Natural killer cell treated with Interleukin-12 subunit alpha and Interleukin-12 subunit beta and Interleukin-15 and Interleukin-18, amount 100 ng/mL, for 72 hours (primary cell): ENCODE measurements around the gene CACNA1I. TPM values are rescaled to one million over a fixed set of nuclear protein-coding genes. Genes with fewer than 3 reads are reported as not detected.
A peak's percentile ranks its signal among the peaks of the same experiment; 100 is the strongest.

Experiments used
- ATAC-seq, 2 donors: fragments of 150-1000 bp; cut with Tn5 transposase in 1 of 2; sonication (Bioruptor Pico), chemical (Tn5 transposase) in 1 of 2; 2 replicates each; pipeline ENCODE4 v1.10.0; 2021
- DNase-seq: peaks from one replicate; pipeline ENCODE4 v3.0.0; 2022; ENCODE audit warnings: low spot score
- H3K27ac Mint-ChIP-seq, 2 donors: 1 replicate in 1 of 2; 2 replicates in 1 of 2; pipeline ENCODE4 v1.8.0; 2022; ENCODE audit warnings: mixed read lengths in 2 of 2, mild to moderate bottlenecking in 1 of 2, moderate library complexity in 1 of 2
- H3K27me3 Mint-ChIP-seq, 2 donors: 1 replicate in 1 of 2; 2 replicates in 1 of 2; pipeline ENCODE4 v1.8.0; 2022; ENCODE audit warnings: mixed read lengths in 2 of 2
- H3K36me3 Mint-ChIP-seq: one replicate; pipeline ENCODE4 v1.8.0; 2022; ENCODE audit warnings: mixed read lengths
- H3K4me1 Mint-ChIP-seq, 2 donors: 1 replicate in 1 of 2; 2 replicates in 1 of 2; pipeline ENCODE4 v1.8.0; 2022; ENCODE audit warnings: low read depth in 2 of 2, mixed read lengths in 2 of 2, mild to moderate bottlenecking in 1 of 2
- H3K4me3 Mint-ChIP-seq: one replicate; pipeline ENCODE4 v1.8.0; 2022; ENCODE audit warnings: mixed read lengths
- H3K9me3 Mint-ChIP-seq: 2 replicates; pipeline ENCODE4 v1.8.0; 2022; ENCODE audit warnings: mixed read lengths
- total RNA-seq, 2 donors: library from RNA; stranded (reverse); gene quantifications; one replicate each; pipeline ENCODE4 v1.2.3, GENCODE V29; 2022

CACNA1I gene
- total RNA-seq, 2 donors from 2014 or later, result 0.17 TPM; not detected in 1

DNA sequence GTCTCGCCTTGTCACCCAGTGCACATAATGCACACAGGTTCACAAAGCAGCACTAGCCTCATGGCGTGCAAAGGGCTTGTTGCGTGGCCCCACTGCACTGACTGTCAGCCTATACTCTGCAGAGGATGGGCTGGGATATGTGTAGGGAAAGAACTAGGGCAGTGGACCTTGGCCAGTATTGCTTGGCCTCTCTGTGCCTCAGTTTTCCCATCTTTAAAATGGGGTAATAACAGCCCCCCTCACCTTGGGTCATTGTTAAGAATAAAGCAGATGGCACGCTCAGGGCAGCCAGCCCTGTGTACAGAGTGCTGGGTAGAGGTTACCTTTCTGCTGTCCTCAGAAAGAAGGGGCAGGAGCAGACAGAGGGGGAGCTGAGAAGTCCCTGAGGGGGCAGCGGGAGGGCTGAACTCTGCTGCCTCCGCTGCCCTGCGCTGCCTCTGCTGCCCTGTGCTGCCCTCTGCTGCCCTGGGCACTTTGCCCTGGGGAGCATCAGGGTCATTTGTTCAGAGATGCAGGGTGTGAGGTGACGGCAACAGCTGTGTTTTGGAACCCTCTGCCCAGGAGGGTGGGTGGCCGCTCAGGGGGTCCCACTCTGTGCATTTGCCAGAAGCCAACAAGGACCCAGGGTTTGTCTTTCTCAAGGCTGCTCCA is 71.2 kb downstream of the CACNA1I start:
- DNase-seq (no peak), ATAC-seq (no peak)
- Mint-ChIP-seq H3K36me3 (no peaks in the 10 kb centered on the region), H3K27ac (no peak overlapping the region), H3K4me1 (peaks cover 0 to 2% of the 10 kb centered on the region in 2 donors), H3K27me3 (peaks cover 0 to 5% of the 10 kb centered on the region in 2 donors), H3K4me3 (no peak overlapping the region), H3K9me3 (no peaks in the 10 kb centered on the region)

DNA sequence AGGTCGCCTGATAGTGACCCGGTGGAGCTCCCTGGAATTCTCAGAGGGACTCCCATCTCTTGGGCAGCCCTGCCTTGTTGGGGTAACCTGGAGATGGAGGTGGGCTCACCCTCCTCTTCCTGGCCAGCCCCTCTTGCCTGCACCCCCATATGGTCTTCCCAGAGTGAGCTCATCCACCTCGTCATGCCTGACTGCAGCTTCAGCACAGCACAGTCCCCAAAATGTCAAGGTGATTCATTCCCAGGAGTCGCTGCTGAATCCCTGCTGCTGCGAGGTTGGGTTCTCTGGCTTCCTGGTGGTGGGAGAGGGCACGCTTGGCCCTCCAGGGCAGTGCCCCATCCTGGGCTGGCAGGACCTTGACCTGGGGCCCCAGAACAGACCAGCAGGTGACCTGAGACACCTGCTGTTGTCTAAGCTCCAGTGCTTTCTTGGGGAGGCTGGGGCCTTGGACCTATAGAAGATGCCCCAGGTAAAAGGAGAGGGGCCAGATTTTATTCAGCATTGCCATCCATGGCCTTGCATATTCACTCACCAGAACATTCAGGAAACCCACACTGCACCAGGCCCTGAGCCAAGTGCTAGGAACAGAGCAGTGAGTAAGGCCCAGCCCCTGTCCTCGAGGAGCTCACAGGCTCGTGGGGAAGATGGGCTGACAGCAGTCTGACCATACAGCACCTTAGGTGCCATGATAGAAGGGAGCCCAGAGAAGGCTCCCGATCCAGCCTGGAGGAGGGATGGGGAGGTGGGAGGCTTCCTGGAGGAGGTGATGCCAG is 72.9 kb downstream of the CACNA1I start:
- H3K27ac Mint-ChIP-seq, result no peak overlapping the region
- H3K36me3 Mint-ChIP-seq, result no peaks in the 10 kb centered on the region

DNA sequence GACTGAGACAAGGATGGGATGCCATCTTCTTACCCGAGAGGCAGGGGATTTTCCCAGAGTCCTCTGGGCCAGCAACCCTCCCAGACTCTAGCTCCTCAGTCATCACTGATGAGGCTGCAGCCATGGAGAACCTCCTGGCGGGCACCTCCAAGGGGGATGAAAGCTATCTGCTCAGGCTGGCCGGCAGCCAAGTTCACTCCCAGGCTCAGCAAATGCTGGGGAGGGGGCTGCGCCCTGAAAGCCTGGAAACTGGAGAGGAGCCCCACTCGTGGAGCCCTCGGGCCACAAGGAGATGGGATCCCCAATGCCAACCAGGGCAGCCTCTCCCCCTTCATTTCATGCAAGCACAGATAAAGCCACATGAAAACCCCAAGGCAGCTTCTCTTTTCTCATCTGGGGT is 75.0 kb downstream of the CACNA1I start:
- Mint-ChIP-seq H3K4me3 (no peak overlapping the region), H3K36me3 (no peaks in the 10 kb centered on the region), H3K4me1 (peaks cover 0 to 2% of the 10 kb centered on the region in 2 donors), H3K27ac (no peak overlapping the region), H3K9me3 (no peaks in the 10 kb centered on the region), H3K27me3 (peaks cover 0 to 5% of the 10 kb centered on the region in 2 donors)
- ATAC-seq, result no peak
- no peak for DNase-seq

More for the DNA sequence above, 72.9 kb downstream of the CACNA1I start:
- ATAC-seq, result no peak
- DNase-seq, result no peak
- no peak overlapping the region for H3K4me3 Mint-ChIP-seq
- H3K9me3 Mint-ChIP-seq, result no peaks in the 10 kb centered on the region
- peaks cover 0 to 2% of the 10 kb centered on the region in 2 donors for H3K4me1 Mint-ChIP-seq
- peaks cover 0 to 5% of the 10 kb centered on the region in 2 donors for H3K27me3 Mint-ChIP-seq

DNA sequence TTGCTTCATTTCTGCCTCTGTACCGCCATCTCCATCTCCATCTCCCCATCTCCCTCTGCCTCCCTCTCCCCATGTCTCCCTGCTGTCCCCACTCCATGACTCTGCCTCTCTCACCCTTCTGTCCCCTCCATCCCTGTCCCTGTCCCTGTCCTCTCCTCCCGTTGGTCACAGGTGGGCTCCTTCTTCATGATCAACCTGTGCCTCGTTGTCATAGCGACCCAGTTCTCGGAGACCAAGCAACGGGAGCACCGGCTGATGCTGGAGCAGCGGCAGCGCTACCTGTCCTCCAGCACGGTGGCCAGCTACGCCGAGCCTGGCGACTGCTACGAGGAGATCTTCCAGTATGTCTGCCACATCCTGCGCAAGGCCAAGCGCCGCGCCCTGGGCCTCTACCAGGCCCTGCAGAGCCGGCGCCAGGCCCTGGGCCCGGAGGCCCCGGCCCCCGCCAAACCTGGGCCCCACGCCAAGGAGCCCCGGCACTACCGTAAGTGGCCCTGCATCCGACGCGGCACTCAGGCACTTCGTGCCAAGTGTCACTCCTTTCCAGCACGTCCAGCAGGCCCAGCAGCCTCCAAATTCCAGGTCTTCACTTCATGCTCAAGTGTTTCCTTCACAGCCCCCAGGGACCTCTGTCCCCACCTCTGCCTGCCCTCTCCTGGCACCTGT is 76.0 kb downstream of the CACNA1I start:
- no peaks in the 10 kb centered on the region for H3K36me3 Mint-ChIP-seq
- H3K4me3 Mint-ChIP-seq, result no peak overlapping the region
- H3K27me3 Mint-ChIP-seq, result peaks cover 0 to 3% of the 10 kb centered on the region in 2 donors
- DNase-seq (no peak), ATAC-seq (no peak)
- peaks cover 0 to 2% of the 10 kb centered on the region in 2 donors for H3K4me1 Mint-ChIP-seq
- peak overlapping the region in 1 of 2 donors; percentile 15 for H3K27ac Mint-ChIP-seq
- H3K9me3 Mint-ChIP-seq, result no peaks in the 10 kb centered on the region

DNA sequence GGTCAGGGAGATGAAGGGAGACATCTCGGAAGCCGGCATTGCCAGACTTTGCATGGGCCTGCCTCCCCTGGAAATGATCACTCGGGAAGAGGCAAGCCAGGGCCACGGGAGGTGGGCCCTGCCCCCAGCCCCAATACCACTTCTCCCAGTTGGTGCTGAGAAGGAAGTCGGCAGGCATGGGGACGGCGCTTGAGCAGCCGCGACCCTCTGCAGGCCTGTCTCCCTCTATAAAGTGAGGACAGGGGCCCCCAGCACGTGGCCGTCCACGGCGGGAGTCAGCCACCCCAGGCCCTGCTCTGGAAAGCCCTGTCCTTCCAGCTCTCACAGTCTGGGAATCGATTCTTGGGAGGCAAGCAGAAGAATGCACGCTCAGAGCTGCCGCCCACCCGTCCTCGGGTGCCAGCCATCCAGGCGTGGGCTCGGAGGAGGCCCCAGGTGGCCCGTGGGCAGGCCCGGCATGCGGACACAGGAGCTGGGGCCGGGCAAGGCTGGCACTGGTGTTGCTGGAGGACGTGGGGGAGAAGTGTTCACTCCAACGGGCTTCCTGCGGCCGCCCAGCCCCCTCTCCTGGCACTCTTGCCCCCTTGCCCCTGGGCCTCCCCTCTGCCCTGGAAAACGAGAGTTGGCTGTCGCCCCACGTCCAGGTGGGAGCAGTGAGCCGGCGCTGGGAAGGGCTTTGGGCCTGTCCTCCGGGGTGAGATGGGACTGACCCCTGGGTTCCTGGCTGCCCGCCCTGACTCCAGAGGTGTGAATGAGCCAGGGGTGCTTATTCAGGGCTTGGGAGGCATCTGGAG is 77.5 kb downstream of the CACNA1I start:
- Mint-ChIP-seq H3K27ac (no peak overlapping the region), H3K27me3 (no peaks in the 10 kb centered on the region), H3K9me3 (no peaks in the 10 kb centered on the region), H3K4me3 (no peak overlapping the region), H3K4me1 (peaks cover 0 to 2% of the 10 kb centered on the region in 2 donors), H3K36me3 (no peaks in the 10 kb centered on the region)
- no peak for DNase-seq
- ATAC-seq, result no peak

DNA sequence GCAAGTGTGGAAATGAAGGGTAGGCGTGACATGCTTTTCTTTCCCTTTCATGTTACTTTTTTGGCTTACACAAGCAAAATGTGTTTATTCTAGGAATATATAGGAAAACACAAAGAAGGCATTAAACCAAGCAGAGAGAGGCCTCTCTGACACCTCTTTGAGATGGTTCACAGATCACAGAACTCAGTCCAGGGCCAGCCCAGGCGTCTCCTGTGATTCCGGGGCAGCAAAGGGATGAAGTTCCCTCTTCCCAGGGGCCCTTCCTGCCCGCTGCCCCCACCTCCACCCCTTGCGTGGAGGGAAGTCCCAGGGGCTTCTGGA is 78.0 kb downstream of the CACNA1I start:
- ATAC-seq, result no peak

DNA sequence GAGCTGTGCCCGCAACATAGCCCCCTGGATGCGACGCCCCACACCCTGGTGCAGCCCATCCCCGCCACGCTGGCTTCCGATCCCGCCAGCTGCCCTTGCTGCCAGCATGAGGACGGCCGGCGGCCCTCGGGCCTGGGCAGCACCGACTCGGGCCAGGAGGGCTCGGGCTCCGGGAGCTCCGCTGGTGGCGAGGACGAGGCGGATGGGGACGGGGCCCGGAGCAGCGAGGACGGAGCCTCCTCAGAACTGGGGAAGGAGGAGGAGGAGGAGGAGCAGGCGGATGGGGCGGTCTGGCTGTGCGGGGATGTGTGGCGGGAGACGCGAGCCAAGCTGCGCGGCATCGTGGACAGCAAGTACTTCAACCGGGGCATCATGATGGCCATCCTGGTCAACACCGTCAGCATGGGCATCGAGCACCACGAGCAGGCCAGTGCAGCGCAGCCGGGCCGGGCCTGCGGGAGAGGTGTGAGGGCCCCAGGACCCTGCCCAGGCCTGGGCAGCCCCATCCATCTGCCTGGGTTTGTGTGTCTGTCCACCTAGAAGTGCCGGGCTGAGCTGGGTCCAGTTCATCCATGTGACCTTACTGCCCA is 79.0 kb downstream of the CACNA1I start:
- H3K27me3 Mint-ChIP-seq, result no peaks in the 10 kb centered on the region
- DNase-seq (no peak), ATAC-seq (no peak)
- no peaks in the 10 kb centered on the region for H3K36me3 Mint-ChIP-seq
- H3K27ac Mint-ChIP-seq, result no peak overlapping the region
- H3K4me3 Mint-ChIP-seq, result no peak overlapping the region
- peaks cover 0 to 2% of the 10 kb centered on the region in 2 donors for H3K4me1 Mint-ChIP-seq
- no peaks in the 10 kb centered on the region for H3K9me3 Mint-ChIP-seq

More for the DNA sequence above, 78.0 kb downstream of the CACNA1I start:
- no peaks in the 10 kb centered on the region for H3K27me3 Mint-ChIP-seq
- H3K27ac Mint-ChIP-seq, result no peak overlapping the region
- DNase-seq, result no peak
- no peaks in the 10 kb centered on the region for H3K9me3 Mint-ChIP-seq
- H3K4me3 Mint-ChIP-seq, result no peak overlapping the region
- peaks cover 0 to 2% of the 10 kb centered on the region in 2 donors for H3K4me1 Mint-ChIP-seq
- no peaks in the 10 kb centered on the region for H3K36me3 Mint-ChIP-seq

DNA sequence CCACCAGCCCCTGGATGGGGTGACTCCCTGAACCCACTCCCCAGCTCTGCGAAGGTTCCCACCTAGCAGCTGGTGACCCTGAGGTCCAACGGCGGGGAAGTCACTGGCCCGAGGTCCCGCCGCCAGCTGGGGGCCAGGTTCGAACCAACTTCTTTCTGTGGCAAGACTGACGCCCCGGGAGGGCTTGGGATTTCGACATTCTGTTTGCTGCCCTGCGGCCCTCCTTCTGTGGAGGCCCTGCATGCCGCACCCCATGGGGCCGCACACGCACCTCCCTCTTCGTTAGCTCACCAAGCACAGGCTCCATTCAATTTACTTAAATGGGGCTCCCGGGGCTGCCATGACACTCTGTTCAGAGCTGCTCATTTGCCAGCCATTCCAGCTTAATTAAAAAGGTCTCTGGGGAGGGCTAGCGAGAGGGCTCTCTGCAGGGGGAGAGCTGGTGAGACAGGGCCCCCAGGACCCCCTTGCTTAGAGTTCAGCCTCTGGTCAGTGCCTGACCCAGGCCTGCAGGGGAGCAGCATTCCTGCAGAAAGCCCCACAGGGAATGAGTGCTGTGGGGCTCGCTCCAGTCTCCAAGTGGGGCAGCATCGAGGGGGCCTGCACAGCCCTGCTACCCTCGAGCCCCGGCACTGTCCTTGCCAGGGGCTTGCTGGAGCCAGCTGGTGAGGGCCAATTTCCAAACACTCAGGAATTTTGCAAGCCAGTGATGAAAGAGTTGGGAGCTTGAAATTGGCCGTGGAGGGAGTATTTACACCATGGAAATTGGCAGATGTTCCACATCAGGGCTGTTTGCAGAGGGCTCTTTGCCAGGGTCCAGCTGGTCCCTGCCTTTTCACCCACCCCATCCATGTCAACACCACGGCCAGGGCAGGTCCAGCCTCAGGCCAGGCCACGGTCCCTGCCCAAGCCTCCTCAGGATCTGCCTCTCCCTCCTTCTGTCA is 80.8 kb downstream of the CACNA1I start:
- Mint-ChIP-seq H3K4me1 (no peaks in the 10 kb centered on the region), H3K9me3 (no peaks in the 10 kb centered on the region), H3K27ac (no peak overlapping the region), H3K4me3 (no peak overlapping the region), H3K27me3 (no peaks in the 10 kb centered on the region), H3K36me3 (no peaks in the 10 kb centered on the region)
- ATAC-seq, result no peak
- no peak for DNase-seq

DNA sequence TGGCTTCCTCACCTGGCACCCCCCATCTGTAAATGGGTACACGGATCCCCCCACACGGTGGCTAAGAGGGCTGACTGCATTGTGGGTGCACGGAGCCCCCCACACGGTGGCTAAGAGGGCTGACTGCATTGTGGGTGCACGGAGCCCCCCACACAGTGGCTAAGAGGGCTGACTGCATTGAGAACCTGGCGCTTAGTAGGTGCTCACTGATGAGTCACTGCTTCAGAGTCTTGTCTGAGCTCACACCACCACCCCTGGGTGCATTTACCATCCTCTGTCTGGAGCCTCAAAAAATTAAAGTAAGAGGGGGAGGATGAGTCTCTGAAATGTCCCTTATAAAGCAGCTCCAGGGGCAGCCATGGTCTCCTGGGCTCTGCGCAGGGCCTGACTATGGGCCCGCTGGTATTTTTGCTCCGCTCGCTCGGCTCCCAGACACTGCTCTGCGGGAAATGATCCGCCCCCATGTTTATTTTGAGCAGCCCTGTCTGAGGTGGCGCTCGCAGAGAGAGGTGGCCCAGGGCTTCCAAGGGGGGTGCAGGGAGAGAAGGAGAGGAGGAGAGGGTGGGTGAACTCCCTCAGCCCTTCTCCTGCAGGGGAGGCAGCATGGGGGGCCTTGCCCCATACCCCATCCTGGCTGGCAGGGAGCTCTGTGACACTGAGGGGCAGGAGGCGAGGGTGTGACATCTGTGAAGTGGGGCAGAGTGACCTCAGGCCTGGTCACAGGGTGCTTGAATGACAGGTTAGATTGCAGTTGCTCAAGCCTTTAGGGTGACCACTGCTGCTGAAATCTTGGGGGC is 82.6 kb downstream of the CACNA1I start:
- Mint-ChIP-seq H3K27ac (no peak overlapping the region), H3K9me3 (no peaks in the 10 kb centered on the region), H3K27me3 (peaks cover 1 to 3% of the 10 kb centered on the region in 2 donors), H3K36me3 (no peaks in the 10 kb centered on the region), H3K4me3 (no peak overlapping the region), H3K4me1 (peaks cover 0 to under 1% of the 10 kb centered on the region in 2 donors)
- DNase-seq (no peak), ATAC-seq (no peak)

DNA sequence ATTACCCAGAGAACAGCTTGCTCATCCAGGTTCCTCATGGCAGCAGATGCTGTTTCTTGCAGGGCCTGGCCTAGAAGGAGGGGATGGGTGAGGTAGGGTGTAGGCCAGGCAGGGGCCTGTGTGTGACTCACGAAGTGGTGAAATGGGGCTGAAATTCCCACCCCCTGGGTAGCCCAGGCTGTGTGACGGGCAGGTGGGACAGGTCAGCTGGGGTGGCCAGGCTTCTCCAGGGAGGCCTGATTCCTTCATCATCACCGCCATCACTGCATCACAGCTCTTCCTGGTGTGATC is 83.2 kb downstream of the CACNA1I start:
- DNase-seq (no peak), ATAC-seq (no peak)
- Mint-ChIP-seq H3K36me3 (no peaks in the 10 kb centered on the region), H3K9me3 (no peaks in the 10 kb centered on the region), H3K27me3 (peaks cover 5 to 6% of the 10 kb centered on the region in 2 donors), H3K4me1 (peaks cover 0 to 4% of the 10 kb centered on the region in 2 donors), H3K4me3 (no peak overlapping the region), H3K27ac (no peak overlapping the region)

DNA sequence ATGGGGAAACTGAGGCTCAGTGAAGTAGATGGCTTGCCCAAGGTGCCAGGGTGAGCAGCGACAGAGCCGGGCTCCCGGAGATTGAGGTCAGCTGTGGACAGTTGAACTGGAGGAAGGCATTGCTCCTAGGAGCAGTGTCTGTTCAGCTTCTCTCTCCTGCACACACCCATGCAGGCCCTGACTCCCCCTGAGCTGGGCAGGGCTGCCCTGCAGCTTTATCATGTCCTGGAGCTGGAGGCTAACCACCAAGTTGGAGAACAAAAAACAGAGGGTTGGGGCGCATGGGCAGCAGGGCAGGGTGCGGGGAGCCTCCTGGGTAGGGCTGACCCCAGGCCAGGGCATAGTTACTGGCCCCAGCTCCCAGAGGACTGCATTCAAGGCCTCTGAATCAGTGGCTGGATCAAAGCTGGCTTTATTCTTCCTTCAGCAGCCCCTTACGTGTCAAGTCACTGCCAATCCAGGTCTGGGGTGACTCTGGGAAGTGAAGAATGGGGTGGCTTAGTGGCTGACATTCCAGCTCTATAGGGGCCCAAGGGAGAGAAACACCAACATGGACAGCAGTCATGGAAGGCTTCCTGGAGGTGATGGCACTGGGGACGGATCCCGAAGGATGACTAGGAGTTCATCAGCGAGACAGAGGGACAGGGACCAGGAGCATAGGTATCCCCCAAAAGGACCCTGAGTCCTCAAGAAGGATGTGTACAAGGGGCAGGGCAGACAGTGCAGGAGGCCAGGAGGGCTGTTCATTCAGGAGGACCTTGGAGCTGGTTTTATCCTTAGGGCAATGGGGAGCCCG is 83.8 kb downstream of the CACNA1I start:
- Mint-ChIP-seq H3K27me3 (peaks cover 5 to 10% of the 10 kb centered on the region in 2 donors), H3K27ac (no peak overlapping the region), H3K4me1 (peaks cover 0 to 6% of the 10 kb centered on the region in 2 donors), H3K4me3 (no peak overlapping the region), H3K9me3 (no peaks in the 10 kb centered on the region), H3K36me3 (no peaks in the 10 kb centered on the region)
- ATAC-seq (no peak), DNase-seq (no peak)
